Peyer's patch (tissue), 4 donors: ENCODE results near the gene MEF2D.

Experiments used
- CTCF ChIP-seq, 6 experiments: fragments of 450-650 bp in 4 of 6; fragments of 200-600 bp in 2 of 6; sonication (generic) in 1 of 6; IDR thresholded peaks; one replicate each; pipeline ENCODE4 v1.5.1; 2017 to 2019; ENCODE audit warnings: antibody characterized with exemption in 6 of 6, mild to moderate bottlenecking in 3 of 6, moderate library complexity in 1 of 6
- POLR2A ChIP-seq, 2 donors: fragments of 450-650 bp; IDR thresholded peaks; one replicate each; pipeline ENCODE4 v1.5.1; 2017; ENCODE audit warnings: antibody characterized with exemption in 2 of 2, mild to moderate bottlenecking in 2 of 2, moderate library complexity in 2 of 2

DNA sequence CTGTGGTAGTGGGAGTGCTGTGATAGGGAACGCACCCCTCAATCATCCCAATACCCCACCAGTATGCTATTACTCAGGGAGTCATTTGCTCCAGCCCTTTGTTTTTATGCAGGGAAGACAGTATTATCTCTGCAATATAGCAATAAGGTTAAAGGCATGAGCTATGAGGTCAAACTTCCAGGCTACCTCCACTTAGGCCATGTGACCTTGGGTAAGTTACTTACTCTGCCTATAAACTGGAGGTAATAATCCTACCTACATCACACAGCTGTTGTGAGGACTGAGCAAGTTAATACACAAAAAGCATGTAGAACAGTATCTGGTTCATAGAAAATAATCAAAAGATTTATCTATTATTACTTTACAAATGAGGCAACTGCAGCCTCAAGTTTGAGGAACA, 30.1 kb downstream of the MEF2D start:
- TF ChIP-seq POLR2A (IDR thresholded peaks at IDR 0.05) (no peak), CTCF (IDR thresholded peaks at IDR 0.05) (no peak)
